ENCODE data around the gene WAPL.

WAPL gene

DNA sequence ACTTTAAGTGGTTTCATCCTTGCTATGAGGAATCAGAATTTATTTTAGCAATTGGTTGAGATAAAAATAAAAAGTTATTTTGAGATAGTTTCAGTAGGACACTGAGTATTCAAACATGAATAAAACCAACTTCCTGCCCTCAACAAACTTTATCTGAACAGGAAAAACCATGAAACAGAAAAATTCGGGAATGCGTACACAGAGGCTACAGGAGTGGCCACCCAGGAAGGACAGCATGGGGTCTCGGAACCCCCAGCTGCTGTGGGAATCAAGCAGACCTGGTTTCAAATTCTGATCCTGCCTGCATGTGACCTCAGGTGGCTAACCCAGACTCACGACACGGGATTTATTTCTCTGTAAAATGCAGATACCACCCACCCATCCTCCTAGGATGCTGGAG is 106.0 kb downstream of the WAPL start:
- Histone ChIP-seq H3K36me3 (ENCODE audit: control insufficient read depth, low read length) (peaks cover 7% of the 10 kb centered on the region), H3K79me2 (ENCODE audit: control insufficient read depth, low read length) (no peaks in the 10 kb centered on the region), H3F3A (ENCODE audit: control insufficient read depth, insufficient read depth) (peaks cover 55% of the 10 kb centered on the region), H3K4me1 (ENCODE audit: control insufficient read depth, low read length) (peaks cover 87% of the 10 kb centered on the region), H3K9me2 (replicated peaks; ENCODE audit: control insufficient read depth, low read length) (no peaks in the 10 kb centered on the region), H3K27me3 (ENCODE audit: control insufficient read depth, low read length) (no peaks in the 10 kb centered on the region), H3K4me2 (ENCODE audit: low read length) (peak overlapping the region; percentile 34), H4K20me1 (ENCODE audit: control insufficient read depth, insufficient read depth, low read depth, low read length) (no peaks in the 10 kb centered on the region), H3K27ac (ENCODE audit: low read depth, low read length) (peak overlapping the region; percentile 99), H3K9me3 (ENCODE audit: control insufficient read depth, insufficient read depth, low read length) (peaks cover 4% of the 10 kb centered on the region), H3K4me3 (ENCODE audit: low read length) (peak overlapping the region; percentile 12)
- TF ChIP-seq, protein P1, sequence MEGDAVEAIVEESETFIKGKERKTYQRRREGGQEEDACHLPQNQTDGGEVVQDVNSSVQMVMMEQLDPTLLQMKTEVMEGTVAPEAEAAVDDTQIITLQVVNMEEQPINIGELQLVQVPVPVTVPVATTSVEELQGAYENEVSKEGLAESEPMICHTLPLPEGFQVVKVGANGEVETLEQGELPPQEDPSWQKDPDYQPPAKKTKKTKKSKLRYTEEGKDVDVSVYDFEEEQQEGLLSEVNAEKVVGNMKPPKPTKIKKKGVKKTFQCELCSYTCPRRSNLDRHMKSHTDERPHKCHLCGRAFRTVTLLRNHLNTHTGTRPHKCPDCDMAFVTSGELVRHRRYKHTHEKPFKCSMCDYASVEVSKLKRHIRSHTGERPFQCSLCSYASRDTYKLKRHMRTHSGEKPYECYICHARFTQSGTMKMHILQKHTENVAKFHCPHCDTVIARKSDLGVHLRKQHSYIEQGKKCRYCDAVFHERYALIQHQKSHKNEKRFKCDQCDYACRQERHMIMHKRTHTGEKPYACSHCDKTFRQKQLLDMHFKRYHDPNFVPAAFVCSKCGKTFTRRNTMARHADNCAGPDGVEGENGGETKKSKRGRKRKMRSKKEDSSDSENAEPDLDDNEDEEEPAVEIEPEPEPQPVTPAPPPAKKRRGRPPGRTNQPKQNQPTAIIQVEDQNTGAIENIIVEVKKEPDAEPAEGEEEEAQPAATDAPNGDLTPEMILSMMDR (IDR thresholded peaks at IDR 0.05; ENCODE audit: low read depth, low read length, poor library complexity, severe bottlenecking): no peak
- TF ChIP-seq EZH2phosphoT487 (IDR thresholded peaks at IDR 0.05; ENCODE audit: borderline replicate concordance, low read length): no peak

DNA sequence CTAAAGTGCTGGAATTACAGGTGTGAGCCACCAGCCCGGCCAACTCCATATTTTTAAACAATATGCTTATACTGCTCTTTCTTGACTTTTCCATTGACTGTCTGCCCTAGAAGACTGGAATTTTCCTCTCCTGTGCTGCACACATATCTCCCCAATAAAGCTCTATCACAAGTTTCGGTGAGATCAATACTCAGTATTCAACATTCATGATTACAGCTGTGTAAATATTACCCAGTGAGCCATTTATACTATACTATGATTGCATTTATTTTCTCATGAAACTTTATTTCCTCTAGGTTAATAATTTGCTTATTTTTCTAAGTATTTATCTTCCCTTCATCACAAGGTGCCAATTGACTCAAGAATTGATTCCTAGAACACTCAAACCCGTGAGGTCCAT is 106.5 kb downstream of the WAPL start:
- Histone ChIP-seq H3K36me3 (ENCODE audit: control insufficient read depth, low read length) (peaks cover 7% of the 10 kb centered on the region), H3K9me3 (ENCODE audit: control insufficient read depth, insufficient read depth, low read length) (peaks cover 4% of the 10 kb centered on the region), H4K20me1 (ENCODE audit: control insufficient read depth, insufficient read depth, low read depth, low read length) (no peaks in the 10 kb centered on the region), H3K4me2 (ENCODE audit: low read length) (peak overlapping the region; percentile 34), H3K4me1 (ENCODE audit: control insufficient read depth, low read length) (peaks cover 91% of the 10 kb centered on the region), H3K4me3 (ENCODE audit: low read length) (peak overlapping the region; percentile 12; the same call in 1 of the 2 replicates), H3K27ac (ENCODE audit: low read depth, low read length) (peak overlapping the region; percentile 99), H3F3A (ENCODE audit: control insufficient read depth, insufficient read depth) (peaks cover 55% of the 10 kb centered on the region), H3K27me3 (ENCODE audit: control insufficient read depth, low read length) (no peaks in the 10 kb centered on the region), H3K9me2 (replicated peaks; ENCODE audit: control insufficient read depth, low read length) (no peaks in the 10 kb centered on the region), H3K79me2 (ENCODE audit: control insufficient read depth, low read length) (no peaks in the 10 kb centered on the region)
- TF ChIP-seq, protein P1 (IDR thresholded peaks at IDR 0.05; ENCODE audit: low read depth, low read length, poor library complexity, severe bottlenecking): no peak
- TF ChIP-seq EZH2phosphoT487 (IDR thresholded peaks at IDR 0.05; ENCODE audit: borderline replicate concordance, low read length): no peak

DNA sequence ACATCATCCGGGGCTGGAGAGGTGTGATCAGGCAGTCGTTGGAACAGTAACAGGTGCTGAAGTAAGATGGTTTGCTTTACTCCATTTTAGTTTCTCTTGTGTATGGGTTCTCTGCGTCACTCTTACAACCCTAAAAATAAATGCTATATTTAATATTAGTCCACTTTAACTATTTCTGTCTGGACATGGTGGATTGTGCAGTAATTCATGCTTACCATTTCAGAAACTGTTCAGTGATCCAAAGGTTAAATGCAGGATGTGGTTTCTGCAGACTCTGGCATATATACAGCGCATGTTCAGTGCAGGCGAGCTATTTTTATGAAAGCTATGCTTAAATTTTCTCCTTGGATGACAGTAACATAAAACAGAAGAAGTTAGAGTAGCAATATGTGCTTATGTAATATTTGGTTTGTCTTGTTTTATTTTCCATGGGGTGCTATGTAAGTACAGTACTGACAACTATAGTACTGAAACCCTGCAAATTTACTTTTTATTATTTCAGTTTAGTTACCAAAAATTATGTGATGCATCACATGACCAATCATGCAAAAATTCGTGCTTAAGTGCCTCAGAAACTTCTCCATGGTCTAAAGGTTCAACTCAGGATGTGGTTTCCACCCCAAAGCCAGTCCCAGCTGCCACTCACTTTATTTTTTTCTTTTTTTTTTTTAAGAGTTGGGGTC is 108.4 kb downstream of the WAPL start:
- H3K4me1 ChIP-seq (ENCODE audit: control insufficient read depth, low read length): peaks cover 92% of the 10 kb centered on the region
- peak overlapping the region; percentile 91 for H3K4me2 ChIP-seq (ENCODE audit: low read length)
- H3K36me3 ChIP-seq (ENCODE audit: control insufficient read depth, low read length): peaks cover 7% of the 10 kb centered on the region
- peak overlapping the region; percentile 67; the same call in 1 of the 2 replicates for H3K4me3 ChIP-seq (ENCODE audit: low read length)
- H3K9me2 ChIP-seq (replicated peaks; ENCODE audit: control insufficient read depth, low read length): no peaks in the 10 kb centered on the region
- peak overlapping the region; percentile 99 for H3K27ac ChIP-seq (ENCODE audit: low read depth, low read length)
- H3K9me3 ChIP-seq (ENCODE audit: control insufficient read depth, insufficient read depth, low read length): peaks cover 4% of the 10 kb centered on the region
- H3K79me2 ChIP-seq (ENCODE audit: control insufficient read depth, low read length): no peaks in the 10 kb centered on the region
- TF ChIP-seq, protein P1 (IDR thresholded peaks at IDR 0.05; ENCODE audit: low read depth, low read length, poor library complexity, severe bottlenecking): no peak
- TF ChIP-seq EZH2phosphoT487 (IDR thresholded peaks at IDR 0.05; ENCODE audit: borderline replicate concordance, low read length): no peak
- H3K27me3 ChIP-seq (ENCODE audit: control insufficient read depth, low read length): no peaks in the 10 kb centered on the region
- no peaks in the 10 kb centered on the region for H4K20me1 ChIP-seq (ENCODE audit: control insufficient read depth, insufficient read depth, low read depth, low read length)
- H3F3A ChIP-seq (ENCODE audit: control insufficient read depth, insufficient read depth): peaks cover 50% of the 10 kb centered on the region

All from DOHH2 (cell line).